Ramos (cell line): ENCODE results near the gene AQP6.

Experiments used
- in situ Hi-C: fragments of 300-500 bp; cut with MboI; formaldehyde crosslinking; loops from one replicate; pipeline ENCODE4 v1.14.3; 2022; ENCODE audit warnings: low sequenced_read_pairs; ENCODE audit not compliant: unreplicated experiment

The AQP6 gene

DNA sequence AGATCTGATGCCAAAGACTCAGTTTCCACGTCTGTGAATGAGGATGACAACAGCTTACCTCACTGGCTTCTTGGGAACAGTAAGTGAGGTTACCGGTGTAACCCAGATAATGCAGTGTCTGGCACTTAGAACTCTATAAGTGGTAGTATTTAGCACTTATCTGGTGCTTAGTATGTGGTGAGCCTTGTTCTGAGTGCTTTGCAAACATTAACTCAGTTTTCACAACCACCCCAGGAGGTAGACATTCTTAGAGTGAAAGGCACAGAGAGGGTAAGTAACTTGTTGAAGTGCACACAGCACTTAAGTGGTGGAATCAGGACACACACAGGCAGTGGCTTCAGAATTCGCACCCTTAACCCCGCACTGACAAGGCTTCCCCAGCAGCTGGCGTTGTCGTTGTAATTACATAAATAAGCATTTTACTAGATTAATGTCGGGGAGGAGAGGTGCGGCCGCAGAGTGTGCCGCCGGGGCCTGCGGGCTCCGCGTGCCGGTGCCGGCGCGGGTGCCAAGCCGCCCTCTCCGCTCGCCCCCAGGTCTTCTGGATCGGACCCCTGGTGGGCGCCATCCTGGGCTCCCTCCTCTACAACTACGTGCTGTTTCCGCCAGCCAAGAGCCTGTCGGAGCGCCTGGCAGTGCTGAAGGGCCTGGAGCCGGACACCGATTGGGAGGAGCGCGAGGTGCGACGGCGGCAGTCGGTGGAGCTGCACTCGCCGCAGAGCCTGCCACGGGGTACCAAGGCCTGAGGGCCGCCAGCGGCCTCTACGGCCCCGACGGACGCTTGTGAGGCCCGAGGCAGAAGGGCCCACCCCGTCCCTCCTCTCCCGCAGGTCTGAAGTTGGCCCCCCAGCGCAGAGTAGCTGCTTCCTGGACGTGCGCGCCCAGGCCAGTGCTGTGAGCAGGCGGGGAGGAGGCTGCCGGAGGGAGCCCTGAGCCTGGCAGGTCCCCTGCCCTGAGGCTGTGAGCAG, 17.6 kb upstream of the AQP6 start:
- in situ Hi-C loops, result no loop called here

DNA sequence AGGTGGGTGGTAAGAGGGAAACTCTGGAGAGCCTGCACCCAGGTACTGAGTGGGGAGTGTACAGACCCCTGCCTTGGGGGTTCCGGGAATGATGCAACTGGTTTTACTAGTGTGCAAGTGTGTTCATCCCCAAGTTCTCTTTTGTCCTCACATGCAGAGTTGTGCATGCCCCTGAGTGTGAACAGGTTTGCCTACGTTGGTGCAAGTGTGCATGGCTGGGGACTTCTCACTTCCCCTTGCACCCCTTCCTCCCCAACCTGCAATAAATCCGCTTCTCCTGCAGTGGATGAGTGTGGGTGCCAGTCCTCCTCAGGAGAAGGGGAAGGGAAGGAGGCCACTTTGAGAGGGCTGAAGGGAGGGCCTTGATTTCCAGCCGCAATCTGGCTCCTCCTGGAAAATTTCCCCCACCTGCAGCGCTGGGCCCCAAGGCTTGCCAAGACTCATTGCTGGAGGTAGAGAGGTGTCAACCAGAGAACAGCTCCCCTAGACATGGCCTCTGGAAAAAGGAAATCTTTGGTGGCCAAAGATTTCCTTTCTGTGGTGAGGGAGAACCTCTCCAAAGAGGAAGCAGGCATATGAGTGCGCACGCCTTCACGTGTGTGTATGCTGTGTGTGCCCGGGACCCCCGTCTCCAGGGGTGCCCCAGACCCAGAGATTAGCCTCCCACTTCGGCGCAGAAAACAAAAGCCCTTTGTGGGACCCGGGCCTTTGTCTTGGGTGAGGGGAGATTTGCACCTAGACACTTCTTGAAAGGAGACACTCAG, 16.7 kb upstream of the AQP6 start:
- in situ Hi-C loops, result no loop called here

DNA sequence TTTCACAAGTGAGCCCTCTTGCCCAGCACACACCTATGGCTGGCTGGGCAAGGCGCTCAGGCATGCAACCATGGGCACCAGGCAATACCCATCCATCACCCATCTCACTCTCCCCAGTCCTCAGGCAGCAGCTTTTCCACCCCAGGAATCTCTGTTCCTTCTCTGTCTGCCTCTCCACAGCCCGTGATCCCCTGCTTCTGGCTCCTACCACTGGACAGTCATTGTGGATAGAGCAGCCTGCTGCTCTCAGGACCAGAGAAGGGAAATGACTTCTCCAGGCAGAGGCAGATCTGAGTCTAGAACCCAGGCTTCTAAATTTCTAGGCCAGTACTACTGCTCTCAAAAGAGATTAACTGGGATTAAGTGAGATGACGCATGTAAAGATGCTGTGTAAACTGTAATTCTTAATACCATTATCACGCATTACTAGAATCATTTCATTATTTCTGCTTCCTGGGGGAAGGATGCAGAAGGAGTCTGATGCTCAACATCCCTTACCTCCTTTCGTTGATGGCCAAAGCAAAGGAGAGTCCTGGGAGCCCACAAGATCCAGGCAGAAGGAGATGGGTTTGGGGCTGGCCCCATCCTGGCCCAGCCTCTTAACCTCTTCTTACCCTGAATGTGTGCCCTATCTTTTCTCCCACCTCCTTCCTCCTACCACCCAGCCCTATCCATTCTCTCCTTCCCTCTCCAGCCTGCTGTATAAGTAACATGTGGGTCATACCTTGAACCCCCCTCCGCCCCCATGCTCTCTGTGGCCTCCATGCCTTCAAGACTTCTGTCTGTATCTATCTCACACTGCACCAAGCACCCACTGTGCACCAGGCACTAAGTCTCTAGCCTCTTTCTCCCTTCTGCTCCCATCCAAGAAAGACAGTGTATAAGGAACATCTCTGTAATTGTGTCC, 15.8 kb upstream of the AQP6 start:
- in situ Hi-C loops, result no loop called here

DNA sequence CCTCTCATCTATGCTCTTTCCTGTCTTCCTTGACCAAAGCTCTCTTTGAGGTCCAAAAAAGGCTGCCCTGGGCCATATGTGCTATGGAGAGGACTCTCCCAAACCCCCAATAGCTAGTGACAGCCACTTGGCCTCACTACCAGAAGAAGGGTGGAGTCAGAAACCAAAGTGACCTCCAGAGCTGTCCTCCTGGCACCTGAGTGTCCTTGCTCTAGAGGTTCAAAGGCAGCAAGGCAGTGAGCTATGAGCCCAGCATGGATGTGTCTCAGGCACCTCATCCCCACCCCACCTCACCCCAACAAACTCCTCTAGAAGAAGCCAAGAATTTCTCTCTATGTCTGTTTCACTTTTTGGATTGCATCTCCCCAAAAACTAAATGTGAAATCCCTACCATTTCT, 15.2 kb upstream of the AQP6 start:
- in situ Hi-C loops, result no loop called here

DNA sequence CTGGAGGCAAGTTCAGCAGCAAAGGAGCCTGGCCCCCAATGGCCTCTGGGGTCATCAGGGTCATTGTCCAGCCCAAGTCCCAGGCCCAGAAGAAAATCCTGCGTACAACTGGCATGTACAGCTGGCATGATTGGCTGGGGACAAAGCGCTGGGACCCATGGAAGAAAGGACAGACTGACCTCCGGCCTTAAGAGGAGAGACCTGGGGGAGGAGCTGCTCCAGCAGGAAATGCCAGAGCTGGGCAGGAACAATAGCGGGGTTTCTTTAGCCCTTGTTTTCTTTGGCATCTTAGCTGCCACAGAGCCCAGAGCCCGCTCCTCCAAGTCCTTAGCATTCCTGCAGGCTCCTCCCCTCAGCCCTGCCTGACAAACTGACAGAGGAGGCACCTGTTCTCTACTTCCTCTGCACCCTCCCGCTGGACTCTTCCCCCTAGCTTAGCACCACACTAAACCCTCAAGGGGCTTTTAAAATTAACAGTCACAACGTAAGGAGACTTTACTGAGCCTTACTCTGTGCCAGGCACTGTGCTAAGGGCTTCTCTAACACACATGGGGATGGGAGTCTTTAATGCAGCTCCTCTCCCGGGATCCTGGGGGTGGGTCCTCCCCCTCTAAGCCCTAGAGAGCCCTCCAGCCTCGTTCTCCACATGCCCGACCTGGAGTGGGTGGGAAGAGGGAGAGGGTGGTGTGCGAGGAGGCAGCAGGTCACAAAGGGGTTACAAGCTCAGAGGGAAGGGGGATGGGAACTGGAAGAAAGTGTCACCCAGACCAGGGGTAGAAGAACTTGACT, 12.9 kb upstream of the AQP6 start:
- in situ Hi-C loops, result loop anchor here (10.0 kb wide), 1 partner anchor 215 kb away; no protein-coding TSS in a partner anchor

DNA sequence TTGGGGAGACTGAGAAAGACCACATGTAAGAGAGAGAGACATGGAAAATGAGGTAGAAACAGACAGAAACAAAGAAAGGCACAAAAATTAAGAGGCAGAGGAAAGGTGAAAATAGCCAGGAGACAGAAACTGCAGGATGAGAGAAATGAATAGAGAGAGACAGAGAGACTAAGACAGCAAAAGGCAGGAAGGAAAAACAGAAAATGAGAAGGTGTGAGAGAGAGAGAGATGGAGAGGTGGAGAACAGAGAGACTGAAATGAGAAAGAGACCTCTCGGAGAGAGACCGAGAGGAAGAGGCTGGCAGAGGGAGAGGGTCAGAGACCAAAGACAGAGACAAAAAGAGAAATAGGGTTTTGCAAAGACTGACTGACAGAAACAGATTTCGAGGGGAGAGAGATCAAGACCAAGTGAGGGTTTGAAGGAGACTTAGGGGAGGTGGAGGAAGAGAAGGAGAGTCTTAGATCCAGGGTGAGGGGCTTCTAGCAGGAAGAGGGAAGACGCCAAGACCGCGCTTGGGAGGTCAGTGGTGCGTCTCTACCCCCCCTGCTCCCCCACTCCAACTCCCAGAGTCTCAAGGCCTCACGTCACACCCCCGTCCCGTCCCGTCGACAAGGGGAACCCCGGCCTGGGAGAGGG, 12.2 kb upstream of the AQP6 start:
- in situ Hi-C loops, result loop anchor here (10.0 kb wide), 1 partner anchor 214 kb away; no protein-coding TSS in a partner anchor

DNA sequence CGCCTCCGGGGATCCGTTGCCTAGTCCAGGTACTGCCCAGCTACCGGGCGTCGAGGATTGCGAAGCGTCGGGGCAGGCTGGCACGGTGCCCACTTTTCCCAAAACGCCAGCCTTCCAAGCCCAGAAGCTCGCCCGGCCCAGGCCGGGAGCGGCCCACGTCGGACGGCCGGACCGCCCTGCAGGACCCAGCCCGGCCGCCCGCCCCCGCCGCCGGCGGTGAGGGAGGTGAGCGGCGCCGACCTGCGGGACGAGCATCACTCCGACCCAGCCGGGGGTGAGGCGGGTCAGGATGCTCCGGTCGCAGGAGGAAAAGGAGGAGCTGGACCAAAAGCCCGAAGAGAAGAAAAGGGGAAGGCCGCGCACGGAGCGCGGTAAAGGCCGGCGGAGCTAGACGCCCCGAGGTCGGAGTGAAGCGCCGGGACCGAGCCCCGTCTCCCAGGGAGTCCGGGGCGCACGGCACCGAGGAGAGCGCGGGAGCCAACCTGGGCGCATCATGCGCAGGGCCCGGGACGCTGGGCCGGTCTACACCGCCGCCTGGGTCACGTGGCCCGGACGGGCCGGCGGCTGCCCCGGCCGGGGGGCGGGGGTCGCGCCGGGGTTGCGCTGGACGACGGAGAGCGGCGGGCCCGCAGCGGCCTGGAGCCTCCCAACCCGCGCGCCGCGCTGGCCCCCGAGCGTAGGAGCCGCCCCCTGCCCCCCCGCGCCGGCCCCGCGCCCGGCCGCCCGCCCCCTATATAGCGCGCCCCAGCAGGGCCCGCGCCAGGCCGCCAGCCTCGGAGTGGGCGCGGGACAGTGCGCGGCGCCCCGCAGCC, 11.4 kb upstream of the AQP6 start, which contains the start of gene AQP5:
AQP5 (plus strand) TSS at position 762 of the 812 bp plus-strand sequence. CDS start 146 bp downstream, outside the sequence.
- in situ Hi-C loops, result loop anchor here (10.0 kb wide), 1 partner anchor 213 kb away; no protein-coding TSS in a partner anchor

DNA sequence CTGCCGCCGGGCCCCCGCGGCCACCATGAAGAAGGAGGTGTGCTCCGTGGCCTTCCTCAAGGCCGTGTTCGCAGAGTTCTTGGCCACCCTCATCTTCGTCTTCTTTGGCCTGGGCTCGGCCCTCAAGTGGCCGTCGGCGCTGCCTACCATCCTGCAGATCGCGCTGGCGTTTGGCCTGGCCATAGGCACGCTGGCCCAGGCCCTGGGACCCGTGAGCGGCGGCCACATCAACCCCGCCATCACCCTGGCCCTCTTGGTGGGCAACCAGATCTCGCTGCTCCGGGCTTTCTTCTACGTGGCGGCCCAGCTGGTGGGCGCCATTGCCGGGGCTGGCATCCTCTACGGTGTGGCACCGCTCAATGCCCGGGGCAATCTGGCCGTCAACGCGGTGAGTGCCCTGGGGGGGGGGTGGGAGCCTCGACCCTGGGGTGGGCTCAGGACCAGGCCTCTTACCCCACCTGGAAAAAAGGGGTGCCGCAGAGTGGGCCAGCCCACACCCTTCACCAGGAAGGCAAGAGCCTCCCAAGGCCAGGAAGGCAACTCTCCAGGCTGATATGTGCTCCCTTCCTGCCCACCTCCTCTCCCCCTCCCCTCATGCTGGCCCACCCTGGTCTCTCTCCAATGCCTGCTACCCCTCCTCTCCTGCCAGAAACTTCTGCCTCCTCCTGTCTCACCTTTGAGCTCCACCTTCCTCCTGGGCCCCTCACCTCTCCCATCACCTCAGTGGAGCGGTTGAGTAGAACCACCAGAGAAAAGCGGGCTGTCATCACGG, 10.6 kb upstream of the AQP6 start:
- in situ Hi-C loops, result loop anchor here (10.0 kb wide), 1 partner anchor 213 kb away; no protein-coding TSS in a partner anchor

DNA sequence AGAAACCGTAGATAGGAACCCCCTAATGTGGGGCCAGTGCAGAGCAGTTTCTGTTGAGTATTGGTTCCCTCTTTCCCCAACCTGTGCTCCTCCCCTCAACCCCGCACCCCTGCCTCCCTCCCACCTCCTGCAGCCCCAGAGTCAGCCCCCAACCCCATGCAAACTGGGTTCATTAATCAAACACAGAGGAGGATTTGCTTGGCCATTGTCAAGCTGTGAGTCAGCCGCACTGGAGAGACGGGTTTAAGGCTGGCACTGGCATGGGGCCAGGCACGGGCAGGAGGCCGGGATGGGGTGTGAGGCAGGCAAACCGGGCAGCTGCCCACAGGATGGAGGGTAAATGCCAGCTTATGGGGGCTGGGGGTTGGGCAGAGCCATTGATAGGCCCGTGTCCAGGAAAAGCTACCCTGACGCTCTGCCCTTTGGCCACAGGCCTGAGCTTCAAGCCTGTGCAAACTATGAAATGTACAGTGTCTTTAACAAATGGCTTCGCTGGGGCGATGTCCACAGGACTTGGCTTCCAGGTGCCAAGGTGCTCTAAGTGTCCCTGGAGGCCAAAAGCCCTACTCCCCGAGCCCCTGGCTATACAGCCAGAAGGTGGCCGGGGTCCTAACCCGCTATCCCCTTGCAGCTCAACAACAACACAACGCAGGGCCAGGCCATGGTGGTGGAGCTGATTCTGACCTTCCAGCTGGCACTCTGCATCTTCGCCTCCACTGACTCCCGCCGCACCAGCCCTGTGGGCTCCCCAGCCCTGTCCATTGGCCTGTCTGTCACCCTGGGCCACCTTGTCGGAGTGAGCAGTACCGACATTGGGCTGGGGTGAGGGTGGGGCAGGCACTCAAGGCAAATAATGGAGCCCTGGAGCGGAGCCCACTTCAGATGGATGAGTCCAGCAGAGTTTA, 9.6 kb upstream of the AQP6 start:
- in situ Hi-C loops, result loop anchor here (10.0 kb wide), 1 partner anchor 212 kb away; no protein-coding TSS in a partner anchor

DNA sequence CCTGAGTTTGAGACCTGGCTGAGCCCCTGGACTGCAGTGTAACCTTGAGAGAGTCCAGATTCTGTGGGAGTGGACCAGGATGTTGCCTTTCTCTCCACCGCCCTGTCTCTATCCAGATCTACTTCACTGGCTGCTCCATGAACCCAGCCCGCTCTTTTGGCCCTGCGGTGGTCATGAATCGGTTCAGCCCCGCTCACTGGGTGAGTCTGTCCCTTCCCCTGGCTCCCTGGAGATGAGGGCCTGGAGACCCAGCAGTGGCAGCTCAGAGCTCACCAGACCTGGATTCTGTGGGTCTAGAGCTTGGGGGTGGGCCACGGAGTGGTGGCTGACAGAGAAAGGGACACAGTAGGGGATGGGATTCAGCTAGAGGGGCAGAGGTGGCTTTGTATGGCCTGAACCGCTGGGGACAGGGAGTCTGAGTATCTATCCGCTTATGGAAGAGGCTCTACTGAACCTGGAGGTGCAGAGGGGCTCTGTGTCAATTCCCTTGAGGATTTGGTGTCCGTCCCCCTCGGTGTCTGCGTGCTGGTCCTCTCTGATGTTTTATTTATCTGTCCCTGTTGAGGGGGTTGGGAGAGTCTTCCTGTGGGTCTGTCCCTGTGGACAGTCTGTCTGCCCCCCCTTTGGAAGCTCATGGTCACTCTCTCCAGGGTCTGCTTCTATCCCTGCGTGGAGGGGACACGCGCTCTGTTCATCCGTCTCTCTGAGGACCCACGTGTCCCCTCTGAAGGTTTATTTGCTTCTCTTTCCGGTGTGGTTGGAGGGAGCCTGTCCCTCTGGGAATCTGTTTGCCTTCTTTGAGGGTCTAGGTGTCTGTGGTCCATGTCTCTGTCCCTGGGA, 8.6 kb upstream of the AQP6 start:
- in situ Hi-C loops, result loop anchor here (10.0 kb wide), 1 partner anchor 211 kb away; no protein-coding TSS in a partner anchor

DNA sequence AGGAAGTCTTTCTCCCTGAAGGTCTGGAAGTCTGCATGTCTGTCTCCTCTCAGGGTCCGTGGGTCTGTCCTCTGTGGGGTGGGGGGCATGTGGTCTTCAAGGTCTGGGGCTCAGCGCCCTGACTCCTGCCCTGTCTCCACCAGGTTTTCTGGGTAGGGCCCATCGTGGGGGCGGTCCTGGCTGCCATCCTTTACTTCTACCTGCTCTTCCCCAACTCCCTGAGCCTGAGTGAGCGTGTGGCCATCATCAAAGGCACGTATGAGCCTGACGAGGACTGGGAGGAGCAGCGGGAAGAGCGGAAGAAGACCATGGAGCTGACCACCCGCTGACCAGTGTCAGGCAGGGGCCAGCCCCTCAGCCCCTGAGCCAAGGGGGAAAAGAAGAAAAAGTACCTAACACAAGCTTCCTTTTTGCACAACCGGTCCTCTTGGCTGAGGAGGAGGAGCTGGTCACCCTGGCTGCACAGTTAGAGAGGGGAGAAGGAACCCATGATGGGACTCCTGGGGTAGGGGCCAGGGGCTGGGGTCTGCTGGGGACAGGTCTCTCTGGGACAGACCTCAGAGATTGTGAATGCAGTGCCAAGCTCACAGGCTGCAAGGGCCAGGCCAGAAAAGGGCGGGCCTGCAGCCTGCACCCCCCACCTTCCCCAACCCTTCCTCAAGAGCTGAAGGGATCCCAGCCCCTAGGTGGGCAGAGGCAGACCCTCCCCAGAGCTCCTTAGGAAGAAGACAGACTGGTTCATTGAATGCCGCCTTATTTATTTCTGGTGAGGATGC, 7.7 kb upstream of the AQP6 start:
- in situ Hi-C loops, result loop anchor here (5.0 to 10.0 kb wide), 2 partner anchors 92 to 210 kb away; partner anchors contain the start of gene ASIC1

DNA sequence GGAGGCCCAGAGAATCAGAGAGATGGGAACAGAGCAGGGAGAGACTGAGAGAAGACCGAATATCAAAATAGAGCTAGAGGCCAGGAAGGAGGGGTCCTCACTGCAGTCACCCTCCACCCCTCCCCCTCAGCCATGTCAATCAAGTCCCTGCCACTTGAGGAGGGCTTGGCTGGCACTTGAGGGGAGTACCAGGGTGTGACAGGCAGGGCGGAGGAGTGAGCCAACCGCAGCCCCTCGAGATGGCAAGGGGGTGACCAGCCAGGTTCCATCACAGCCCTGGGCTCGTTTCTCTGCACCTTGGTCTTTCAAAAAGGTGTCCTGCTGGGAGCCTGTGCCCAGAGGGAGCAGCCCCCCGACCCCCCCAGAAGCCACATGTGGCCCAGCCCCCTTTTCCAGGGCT, 6.9 kb upstream of the AQP6 start:
- in situ Hi-C loops, result loop anchor here (5.0 to 10.0 kb wide), 2 partner anchors 91 to 209 kb away; partner anchors contain the start of gene ASIC1

DNA sequence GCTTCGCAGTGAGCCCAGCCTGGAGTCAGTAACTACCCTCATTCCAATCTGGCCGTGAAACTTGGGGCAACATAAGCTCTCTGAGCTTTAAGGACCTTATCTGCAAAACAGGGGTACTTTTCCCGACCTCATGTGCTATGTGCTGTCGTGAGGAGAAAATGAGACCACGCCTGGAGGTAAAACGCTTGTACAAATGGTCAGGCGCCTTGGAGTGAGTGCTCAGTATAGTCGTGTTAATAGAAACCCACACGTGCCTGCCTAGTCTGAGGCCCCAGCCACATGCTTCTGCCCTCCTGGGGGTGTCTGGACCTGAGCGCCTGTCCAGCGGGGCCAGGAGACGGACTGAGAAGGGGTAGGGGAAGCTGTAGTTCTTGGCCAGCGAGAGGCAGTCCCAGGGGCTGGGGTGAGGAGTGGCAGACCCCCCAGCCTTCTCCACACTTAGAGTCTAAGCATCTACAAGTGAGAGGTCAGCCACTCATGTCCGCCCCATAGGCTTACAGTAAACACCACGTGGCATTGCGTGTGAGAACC, 6.2 kb upstream of the AQP6 start:
- in situ Hi-C loops, result loop anchor here (5.0 to 10.0 kb wide), 2 partner anchors 91 to 208 kb away; partner anchors contain the start of gene ASIC1
